Panc1 (cell line): Measurements from ENCODE around the gene GYPC.
"Not testable (repeated sequence)": the region's sequence is repeated elsewhere in the genome, so short reads cannot be mapped to it uniquely, and the experiment has no call there.

Experiments
- CTCF ChIP-seq: fragments of 450-650 bp; IDR thresholded peaks from 2 replicates; pipeline ENCODE4 v1.5.1; 2017; ENCODE audit warnings: mild to moderate bottlenecking
- SIN3A ChIP-seq: IDR thresholded peaks from 2 replicates; pipeline ENCODE4 v1.6.1; 2012; ENCODE audit warnings: low read depth, mild to moderate bottlenecking, low read length, moderate library complexity, borderline replicate concordance; ENCODE audit not compliant: insufficient read depth

- TF ChIP-seq CTCF, SIN3A: not testable (repeated sequence)
Observed at GRCh38 chr2:126641294-126641693, 14.7 kb upstream of the GYPC start.
